OCI-LY3 (cell line): ENCODE results near the gene FAM107B.

Experiments used
- EZH2phosphoT487 ChIP-seq: fragments of 200-600 bp; shearing (Covaris generic); IDR thresholded peaks from 2 replicates; pipeline ENCODE4 v1.6.1; 2018; ENCODE audit warnings: antibody characterized with exemption, mixed run types, low read depth
- TF ChIP-seq, protein P1 (sequence below): fragments of 200-600, 300-600 bp; sonication (generic); IDR thresholded peaks from 2 replicates; pipeline ENCODE4 v1.5.1; 2014; ENCODE audit warnings: antibody characterized with exemption, low read length, low read depth

DNA sequence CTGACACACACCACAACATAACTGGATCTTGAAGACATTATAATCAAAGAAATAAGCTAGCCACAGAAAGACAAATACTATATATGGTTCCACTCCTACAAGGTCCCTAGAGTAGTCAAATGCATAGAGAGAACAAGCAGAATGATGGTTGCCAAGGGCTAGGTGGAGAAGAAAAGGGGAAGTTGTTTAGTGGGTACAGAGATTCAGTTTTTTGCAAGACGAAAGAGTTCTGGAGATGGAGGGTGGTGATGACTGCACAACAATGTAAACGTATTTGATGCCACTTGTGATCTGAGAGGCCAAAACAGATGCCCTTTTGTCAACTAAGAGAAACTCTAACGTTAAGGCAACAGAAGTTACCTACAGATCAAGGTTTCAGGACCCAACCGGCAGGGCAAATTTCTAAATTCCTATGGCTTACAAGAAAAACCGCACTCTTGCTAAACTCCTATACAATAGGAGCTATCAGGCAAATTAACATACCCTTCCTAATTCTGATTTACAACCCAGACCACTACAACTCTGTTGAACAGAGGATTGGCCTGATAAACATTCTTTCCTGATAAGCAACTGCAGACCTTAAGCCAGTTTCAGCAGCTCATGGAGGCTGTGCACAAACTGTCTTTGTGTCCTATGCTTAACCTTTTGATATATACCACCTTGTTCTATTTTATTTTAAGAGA is 69.0 kb downstream of the FAM107B start:
- TF ChIP-seq, protein P1, sequence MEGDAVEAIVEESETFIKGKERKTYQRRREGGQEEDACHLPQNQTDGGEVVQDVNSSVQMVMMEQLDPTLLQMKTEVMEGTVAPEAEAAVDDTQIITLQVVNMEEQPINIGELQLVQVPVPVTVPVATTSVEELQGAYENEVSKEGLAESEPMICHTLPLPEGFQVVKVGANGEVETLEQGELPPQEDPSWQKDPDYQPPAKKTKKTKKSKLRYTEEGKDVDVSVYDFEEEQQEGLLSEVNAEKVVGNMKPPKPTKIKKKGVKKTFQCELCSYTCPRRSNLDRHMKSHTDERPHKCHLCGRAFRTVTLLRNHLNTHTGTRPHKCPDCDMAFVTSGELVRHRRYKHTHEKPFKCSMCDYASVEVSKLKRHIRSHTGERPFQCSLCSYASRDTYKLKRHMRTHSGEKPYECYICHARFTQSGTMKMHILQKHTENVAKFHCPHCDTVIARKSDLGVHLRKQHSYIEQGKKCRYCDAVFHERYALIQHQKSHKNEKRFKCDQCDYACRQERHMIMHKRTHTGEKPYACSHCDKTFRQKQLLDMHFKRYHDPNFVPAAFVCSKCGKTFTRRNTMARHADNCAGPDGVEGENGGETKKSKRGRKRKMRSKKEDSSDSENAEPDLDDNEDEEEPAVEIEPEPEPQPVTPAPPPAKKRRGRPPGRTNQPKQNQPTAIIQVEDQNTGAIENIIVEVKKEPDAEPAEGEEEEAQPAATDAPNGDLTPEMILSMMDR: no peak
- TF ChIP-seq EZH2phosphoT487: no peak
